Superior temporal gyrus (tissue), 1 donor: ENCODE data around the gene BLNK.
A peak's percentile ranks its signal among the peaks of the same experiment; 100 is the strongest.
"Not testable (repeated sequence)": the region's sequence is repeated elsewhere in the genome, so short reads cannot be mapped to it uniquely, and the experiment has no call there.

ENCODE experiments used
- DNase-seq: peaks from one replicate; pipeline ENCODE4 v3.0.0-alpha.2; 2016; ENCODE audit errors: extremely low spot score

The BLNK gene

GRCh38 chr10:96225119-96225518 lies 46.2 kb downstream of the BLNK start:
- no peak for DNase-seq

GRCh38 chr10:96222908-96223307 lies 48.5 kb downstream of the BLNK start:
- DNase-seq = no peak

DNA sequence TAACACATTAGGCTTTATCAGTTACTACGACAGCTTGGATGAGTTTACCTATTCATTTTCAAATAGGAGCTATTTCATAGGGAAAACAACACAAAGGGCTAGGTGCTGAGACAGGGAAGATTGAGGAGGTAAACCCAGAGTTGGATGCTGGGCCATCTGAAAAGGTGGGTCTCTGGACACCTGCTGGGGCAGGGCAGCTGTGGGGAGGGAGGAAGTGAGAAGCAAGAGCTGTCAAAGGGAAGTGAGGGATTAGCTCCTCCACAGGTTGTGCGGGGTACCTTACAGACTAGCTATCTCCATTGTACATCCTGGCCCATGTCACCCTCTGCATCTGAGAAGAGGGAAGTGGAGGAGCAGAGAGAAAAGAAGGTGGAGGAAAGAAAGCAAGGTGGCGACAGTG lies 48.9 kb downstream of the BLNK start:
- DNase-seq = no peak

GRCh38 chr10:96218826-96219225 lies 52.5 kb downstream of the BLNK start:
- DNase-seq = no peak

DNA sequence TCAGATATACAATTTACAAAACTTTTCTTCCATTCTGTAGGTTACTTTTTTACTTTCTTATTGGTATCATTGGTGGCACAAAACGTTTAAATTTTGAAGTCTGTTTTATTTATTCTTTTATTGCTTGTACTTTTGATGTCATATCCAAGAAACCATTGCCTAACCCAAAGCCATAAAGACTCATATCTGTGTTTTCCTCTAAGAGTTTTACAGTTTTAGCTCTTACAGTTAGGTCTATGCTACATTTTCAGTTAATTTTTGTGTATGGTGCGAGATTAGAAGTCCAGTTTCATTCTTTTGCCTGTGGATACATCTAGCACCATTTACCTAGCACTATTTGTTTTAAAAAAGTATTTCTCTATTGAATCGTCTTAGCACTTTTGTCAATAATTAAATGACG lies 53.7 kb downstream of the BLNK start:
- DNase-seq = no peak

DNA sequence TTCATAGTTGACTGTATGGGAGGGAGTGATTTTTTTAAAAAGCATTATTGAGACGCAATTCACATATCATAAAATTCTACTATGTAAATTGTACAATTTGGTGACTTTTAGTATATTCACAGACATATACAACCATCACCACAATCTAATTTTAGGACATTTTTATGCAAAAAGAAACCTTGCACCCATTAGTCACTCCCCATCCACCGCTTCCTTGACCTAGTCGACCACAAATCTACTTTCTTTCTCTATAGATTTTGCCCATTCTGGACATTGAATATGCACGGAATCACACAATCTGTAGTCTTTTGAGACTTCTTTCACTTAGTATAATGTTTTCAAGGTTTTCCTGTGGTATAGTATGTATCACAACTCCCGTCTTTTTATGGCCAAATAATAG lies 54.6 kb downstream of the BLNK start:
- DNase-seq = no peak

GRCh38 chr10:96212911-96213310 lies 58.5 kb downstream of the BLNK start:
- DNase-seq = no peak

- DNase-seq = no peak
Observed at GRCh38 chr10:96211764-96212163, 59.6 kb downstream of the BLNK start.

DNA sequence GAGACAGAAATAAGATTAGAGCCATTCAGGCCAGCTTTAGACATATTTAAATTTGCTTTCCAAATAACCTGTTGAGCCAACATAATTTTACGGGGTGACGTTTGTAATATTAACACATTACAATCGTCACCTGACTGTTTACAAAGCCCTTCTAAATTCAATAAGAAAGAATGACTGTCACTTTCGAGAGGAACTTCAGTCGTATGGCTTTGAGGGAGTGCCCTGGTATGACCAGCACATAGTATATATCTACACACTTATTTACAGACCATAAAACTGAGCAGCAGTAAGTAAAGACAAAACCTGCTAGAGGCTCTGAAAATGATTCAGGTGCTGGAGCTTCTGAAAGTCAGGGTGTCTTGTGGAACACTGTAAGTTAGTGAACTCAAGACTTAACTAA lies 62.4 kb downstream of the BLNK start:
- no peak for DNase-seq

GRCh38 chr10:96208271-96208670 lies 63.1 kb downstream of the BLNK start:
- DNase-seq = no peak

GRCh38 chr10:96205580-96205979 lies 65.8 kb downstream of the BLNK start:
- DNase-seq = no peak

DNA sequence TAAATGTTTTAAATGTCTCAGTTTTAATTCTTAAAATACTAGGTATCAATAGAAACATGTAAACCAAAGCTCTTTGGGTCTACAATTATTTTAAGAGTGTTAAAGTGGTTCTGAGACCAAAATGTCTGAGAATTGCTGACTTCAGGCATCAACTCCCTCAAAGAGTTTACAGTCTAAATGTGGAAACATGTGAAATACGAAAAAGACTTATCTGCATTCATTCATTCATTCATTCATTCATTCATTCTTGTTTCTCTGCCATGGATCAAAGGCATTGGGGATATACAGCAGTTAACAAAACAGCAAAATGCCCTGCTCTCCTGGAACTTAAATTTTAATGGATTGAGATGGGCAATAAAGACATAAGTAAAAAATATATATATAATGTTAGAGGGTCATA lies 69.8 kb downstream of the BLNK start:
- no peak for DNase-seq

GRCh38 chr10:96189505-96189904 lies 81.9 kb downstream of the BLNK start:
- DNase-seq = not testable (repeated sequence)

DNA sequence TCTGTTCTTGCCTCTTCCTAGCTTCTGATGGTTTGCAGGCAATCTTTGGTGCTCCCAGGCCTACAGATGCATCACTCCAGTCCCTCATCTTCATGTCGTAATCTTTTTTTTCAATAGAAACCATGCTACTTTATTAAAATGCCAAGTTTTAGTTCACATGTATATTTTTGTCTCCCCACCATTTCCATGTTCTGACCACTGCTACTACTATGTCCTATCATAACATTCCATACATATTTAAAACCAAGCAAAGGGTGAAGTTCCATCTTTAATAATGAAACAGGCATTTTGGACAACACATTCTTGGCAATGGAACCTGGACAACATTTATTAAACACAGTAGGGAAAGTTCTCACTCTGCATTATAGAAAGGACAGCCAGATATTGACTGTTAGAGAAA lies 82.5 kb downstream of the BLNK start:
- no peak for DNase-seq

DNA sequence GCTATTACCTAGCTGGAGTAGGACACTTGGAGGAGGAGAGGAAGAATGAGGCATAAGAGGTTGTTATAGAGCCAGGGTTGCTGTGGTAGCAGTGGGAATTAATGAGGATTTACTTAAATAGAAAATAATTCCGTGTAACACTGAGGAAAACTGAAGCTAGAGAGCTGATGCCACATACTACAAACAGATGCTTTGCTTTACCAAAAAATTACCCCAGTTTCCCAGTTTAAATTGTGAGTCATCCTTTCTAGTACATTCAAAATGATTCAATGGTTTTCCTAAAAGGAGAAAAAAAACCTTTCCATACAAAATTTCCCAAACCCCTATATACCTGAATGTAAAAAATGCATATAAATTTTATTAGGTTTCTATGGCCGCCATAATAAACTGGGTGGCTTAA lies 82.9 kb downstream of the BLNK start:
- peak; percentile 24 for DNase-seq

DNA sequence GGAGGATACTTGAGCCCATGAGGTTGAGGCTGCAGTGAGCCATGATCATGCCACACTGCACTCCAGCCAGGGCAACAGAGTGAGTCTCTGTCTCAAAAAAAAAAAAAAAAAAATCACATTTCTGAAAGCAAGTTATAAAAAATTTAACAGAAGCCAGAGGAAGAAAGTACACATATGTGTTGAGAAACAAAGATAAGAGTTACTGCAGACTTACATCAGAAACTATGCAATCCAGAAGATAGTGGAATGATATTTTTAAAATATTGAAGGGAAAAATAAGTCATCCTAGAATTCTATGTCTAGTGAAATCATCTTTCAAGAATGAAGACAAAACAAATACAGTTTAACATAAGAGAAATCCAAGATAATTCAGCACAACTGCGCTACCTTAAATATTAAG lies 94.4 kb downstream of the BLNK start:
- no peak for DNase-seq

- no peak for DNase-seq
Observed at GRCh38 chr10:96172666-96173065, 98.7 kb downstream of the BLNK start.

DNA sequence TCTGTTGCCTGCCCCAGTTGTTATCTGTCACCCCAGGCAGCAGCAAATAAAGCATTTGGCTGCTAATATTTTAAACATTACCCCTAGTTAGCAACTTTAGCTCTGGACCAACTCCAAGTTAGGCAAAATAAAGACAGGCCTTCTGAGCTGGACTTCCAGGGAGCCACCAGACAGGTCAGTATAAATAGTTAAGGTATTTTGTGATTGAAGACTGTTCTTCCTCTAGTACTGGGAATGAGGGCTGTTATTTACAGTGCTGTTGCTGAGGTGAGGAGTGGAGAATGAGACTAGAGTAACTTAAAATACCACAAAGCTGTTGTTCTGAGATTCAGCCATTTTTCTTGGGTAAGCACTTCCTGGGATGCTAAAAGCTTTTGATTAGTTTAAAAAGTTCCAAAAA lies 101.1 kb downstream of the BLNK start:
- DNase-seq = no peak

- no peak for DNase-seq
Observed at GRCh38 chr10:96168546-96168945, 102.8 kb downstream of the BLNK start.

- DNase-seq = no peak
Observed at GRCh38 chr10:96165726-96166125, 105.6 kb downstream of the BLNK start.

DNA sequence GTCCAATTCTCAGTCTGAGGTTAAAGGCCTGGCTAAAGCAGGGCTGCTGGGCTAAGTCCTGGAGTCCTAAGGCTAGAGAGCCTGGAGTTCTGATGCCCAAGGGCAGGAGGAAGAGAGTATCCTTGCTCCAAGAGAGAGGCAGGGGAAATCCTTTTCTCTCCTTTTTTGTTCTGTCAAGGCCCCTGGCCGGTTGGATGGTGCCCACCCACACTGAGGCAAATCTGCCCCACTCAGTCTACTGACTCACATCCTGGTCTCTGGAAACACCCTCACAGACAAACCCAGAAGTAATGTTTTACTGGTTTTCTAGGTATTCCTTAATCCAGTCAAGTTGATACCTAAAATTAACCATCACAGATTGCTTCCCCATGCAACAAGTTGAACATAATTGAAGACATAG lies 118.3 kb downstream of the BLNK start:
- no peak for DNase-seq

DNA sequence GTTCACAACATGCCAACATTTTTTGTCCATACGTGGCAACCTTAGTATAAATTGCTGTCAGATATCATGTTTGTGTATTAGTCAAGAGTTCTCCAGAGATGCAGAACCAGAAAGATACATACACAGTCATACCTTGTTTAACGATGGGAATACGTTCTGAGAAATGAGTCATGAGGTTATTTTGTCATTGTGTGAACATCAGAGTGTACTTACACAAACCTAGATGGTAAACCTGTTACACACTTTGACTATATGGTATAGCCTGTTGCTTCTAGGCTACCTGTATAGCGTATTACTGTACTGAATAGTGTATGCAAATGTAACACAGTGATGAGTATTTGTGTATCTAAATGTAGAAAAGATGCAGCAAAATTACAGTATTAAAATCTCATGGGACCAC lies 118.9 kb downstream of the BLNK start:
- no peak for DNase-seq
